ENCODE measurements around the gene AP1S3.

AP1S3 gene

GRCh38 chr2:223855426-223855825 is 18.0 kb upstream of the AP1S3 start:
- Histone ChIP-seq H3K27ac (ENCODE audit: low read depth, low read length, poor library complexity, severe bottlenecking) (no peak overlapping the region), H3K4me2 (ENCODE audit: low read length) (no peak overlapping the region), H3K4me1 (ENCODE audit: insufficient read depth, low read length, severe bottlenecking) (no peaks in the 10 kb centered on the region), H3K9ac (ENCODE audit: low read length) (no peak overlapping the region), H3K9me3 (ENCODE audit: low read length) (no peaks in the 10 kb centered on the region), H3K36me3 (ENCODE audit: insufficient read depth, low read length) (no peaks in the 10 kb centered on the region), H3K9me2 (ENCODE audit: low read depth, low read length) (no peaks in the 10 kb centered on the region), H2AFZ (ENCODE audit: low read length) (no peak overlapping the region), H3F3A (ENCODE audit: insufficient read depth, low read length) (no peaks in the 10 kb centered on the region), H3K79me2 (ENCODE audit: insufficient read depth, low read length) (no peaks in the 10 kb centered on the region), H3K4me3 (ENCODE audit: low read depth, low read length, poor library complexity, severe bottlenecking) (no peak overlapping the region), H4K20me1 (ENCODE audit: insufficient read depth, low read length) (no peaks in the 10 kb centered on the region), H3K27me3 (ENCODE audit: insufficient read depth, low read length) (no peaks in the 10 kb centered on the region)
- TF ChIP-seq EZH2 (IDR thresholded peaks at IDR 0.05; ENCODE audit: borderline replicate concordance, low read length) (no peak), CTCF (IDR thresholded peaks at IDR 0.05; ENCODE audit: low read length) (no peak)

DNA sequence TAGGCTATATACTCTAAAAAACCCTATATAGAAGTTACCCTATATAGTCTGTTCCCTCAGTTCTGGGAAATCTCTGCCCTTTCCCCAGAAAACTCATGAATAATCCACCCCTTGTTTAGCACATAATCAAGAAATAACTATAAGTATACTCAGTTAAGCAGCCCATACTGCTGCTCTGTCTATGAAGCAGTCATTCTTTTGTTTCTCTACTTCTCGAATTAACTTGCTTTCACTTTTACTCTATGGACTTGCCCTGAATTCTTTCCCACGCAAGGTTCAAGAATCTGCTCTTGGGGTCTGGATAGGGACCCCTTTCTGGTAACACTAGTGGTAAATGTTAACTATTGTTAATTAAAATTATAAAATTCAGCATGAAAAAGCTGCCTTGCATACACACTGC is 17.4 kb upstream of the AP1S3 start:
- H3K27ac ChIP-seq (ENCODE audit: low read depth, low read length, poor library complexity, severe bottlenecking) = no peak overlapping the region
- H3K27me3 ChIP-seq (ENCODE audit: insufficient read depth, low read length) = no peaks in the 10 kb centered on the region
- H3F3A ChIP-seq (ENCODE audit: insufficient read depth, low read length) = no peaks in the 10 kb centered on the region
- H3K9me3 ChIP-seq (ENCODE audit: low read length) = no peaks in the 10 kb centered on the region
- H2AFZ ChIP-seq (ENCODE audit: low read length) = no peak overlapping the region
- H3K79me2 ChIP-seq (ENCODE audit: insufficient read depth, low read length) = no peaks in the 10 kb centered on the region
- TF ChIP-seq EZH2 (IDR thresholded peaks at IDR 0.05; ENCODE audit: borderline replicate concordance, low read length) (no peak), CTCF (IDR thresholded peaks at IDR 0.05; ENCODE audit: low read length) (no peak)
- H3K4me2 ChIP-seq (ENCODE audit: low read length) = 0 out of 2 replicates have a peak overlapping the region, but pooled peaks have one; percentile 25
- no peaks in the 10 kb centered on the region for H3K4me1 ChIP-seq (ENCODE audit: insufficient read depth, low read length, severe bottlenecking)
- H3K36me3 ChIP-seq (ENCODE audit: insufficient read depth, low read length) = no peaks in the 10 kb centered on the region
- no peaks in the 10 kb centered on the region for H3K9me2 ChIP-seq (ENCODE audit: low read depth, low read length)
- H3K9ac ChIP-seq (ENCODE audit: low read length) = no peak overlapping the region
- no peak overlapping the region for H3K4me3 ChIP-seq (ENCODE audit: low read depth, low read length, poor library complexity, severe bottlenecking)
- H4K20me1 ChIP-seq (ENCODE audit: insufficient read depth, low read length) = no peaks in the 10 kb centered on the region

- no peaks in the 10 kb centered on the region for H3K9me2 ChIP-seq (ENCODE audit: low read depth, low read length)
- no peak overlapping the region for H3K27ac ChIP-seq (ENCODE audit: low read depth, low read length, poor library complexity, severe bottlenecking)
- H3K9ac ChIP-seq (ENCODE audit: low read length) = no peak overlapping the region
- no peak overlapping the region for H2AFZ ChIP-seq (ENCODE audit: low read length)
- TF ChIP-seq EZH2 (IDR thresholded peaks at IDR 0.05; ENCODE audit: borderline replicate concordance, low read length) (no peak), CTCF (IDR thresholded peaks at IDR 0.05; ENCODE audit: low read length) (no peak)
- H3K4me3 ChIP-seq (ENCODE audit: low read depth, low read length, poor library complexity, severe bottlenecking) = no peak overlapping the region
- no peaks in the 10 kb centered on the region for H3F3A ChIP-seq (ENCODE audit: insufficient read depth, low read length)
- no peaks in the 10 kb centered on the region for H4K20me1 ChIP-seq (ENCODE audit: insufficient read depth, low read length)
- H3K36me3 ChIP-seq (ENCODE audit: insufficient read depth, low read length) = peaks cover under 1% of the 10 kb centered on the region; the same call in 1 of the 2 replicates
- H3K27me3 ChIP-seq (ENCODE audit: insufficient read depth, low read length) = no peaks in the 10 kb centered on the region
- H3K4me2 ChIP-seq (ENCODE audit: low read length) = no peak overlapping the region
- H3K9me3 ChIP-seq (ENCODE audit: low read length) = peaks cover under 1% of the 10 kb centered on the region; the same call in 1 of the 2 replicates
- H3K79me2 ChIP-seq (ENCODE audit: insufficient read depth, low read length) = no peaks in the 10 kb centered on the region
- no peaks in the 10 kb centered on the region for H3K4me1 ChIP-seq (ENCODE audit: insufficient read depth, low read length, severe bottlenecking)
Measured at GRCh38 chr2:223853425-223853837, 16.0 kb upstream of the AP1S3 start.
